WTC11 (cell line): ENCODE results near the gene ORM2. TPM values are rescaled to one million over a fixed set of nuclear protein-coding genes. Genes with fewer than 3 reads are reported as not detected.

Experiments
- ATAC-seq: fragments of 200-7000 bp; cut with Tn5 transposase; 2 replicates; pipeline ENCODE4 v1.10.0; 2021; ENCODE audit warnings: mild to moderate bottlenecking, moderate library complexity
- CTCF ChIA-PET: fragments of 300-600 bp; sonication (Branson Sonifier 250); formaldehyde crosslinking; loops from one replicate; lab custom pipeline; 2021; ENCODE audit warnings: antibody characterized with exemption; lab: Charles Lee
- POLR2A ChIA-PET: fragments of 350-600 bp; sonication (Branson Sonifier 250); formaldehyde crosslinking; loops from one replicate; lab custom pipeline; 2021; ENCODE audit warnings: antibody characterized with exemption; lab: Charles Lee
- DNase-seq: peaks from one replicate; pipeline ENCODE4 v3.0.0; 2021; ENCODE audit warnings: low spot score
- H3K27ac Mint-ChIP-seq: 2 replicates; pipeline ENCODE4 v1.8.0; 2021; ENCODE audit warnings: mixed read lengths
- H3K27me3 Mint-ChIP-seq: 2 replicates; pipeline ENCODE4 v1.8.0; 2021; ENCODE audit warnings: low read depth, mild to moderate bottlenecking, moderate library complexity, mixed read lengths
- H3K36me3 Mint-ChIP-seq: 2 replicates; pipeline ENCODE4 v1.8.0; 2021; ENCODE audit warnings: mixed read lengths
- H3K4me1 Mint-ChIP-seq: 2 replicates; pipeline ENCODE4 v1.8.0; 2022; ENCODE audit warnings: mixed read lengths
- H3K4me3 Mint-ChIP-seq: 2 replicates; pipeline ENCODE4 v1.8.0; 2021; ENCODE audit warnings: mild to moderate bottlenecking, moderate library complexity, mixed read lengths
- H3K9me3 Mint-ChIP-seq: 2 replicates; pipeline ENCODE4 v1.8.0; 2021; ENCODE audit warnings: mixed read lengths
- FOXP1 ChIP-seq: sonication (generic); formaldehyde crosslinking; IDR thresholded peaks from 2 replicates; pipeline ENCODE4 v1.8.0; 2022; ENCODE audit warnings: missing genetic modification reagents, mild to moderate bottlenecking, moderate library complexity, borderline replicate concordance
- IRF2 ChIP-seq: sonication (generic); formaldehyde crosslinking; IDR thresholded peaks from 2 replicates; pipeline ENCODE4 v1.8.0; 2022; ENCODE audit warnings: low read depth, missing genetic modification reagents, borderline replicate concordance
- OVOL2 ChIP-seq: fragments of 250-450 bp; sonication (Bioruptor Pico); IDR thresholded peaks from 2 replicates; pipeline ENCODE4 v1.9.0; 2021; ENCODE audit warnings: mild to moderate bottlenecking, borderline replicate concordance
- PRDM15 ChIP-seq: sonication (generic); formaldehyde crosslinking; IDR thresholded peaks from 2 replicates; pipeline ENCODE4 v1.8.0; 2022; ENCODE audit warnings: missing genetic modification reagents
- total RNA-seq: library from RNA; stranded (reverse); gene quantifications from 3 replicates; pipeline ENCODE4 v1.2.3, GENCODE V29; 2021

Gene ORM2
- total RNA-seq, 1 experiment from 2014 or later: 1.6 TPM

GRCh38 chr9:114378016-114378415, 48.3 kb downstream of the ORM2 start:
- H3K27me3 Mint-ChIP-seq: no peaks in the 10 kb centered on the region; the same call in 1 of the 2 replicates
- no peak overlapping the region for H3K27ac Mint-ChIP-seq
- H3K4me3 Mint-ChIP-seq: no peak overlapping the region
- ChIA-PET CTCF (no interaction called here), POLR2A (no interaction called here)
- no peak for DNase-seq
- TF ChIP-seq IRF2 (CRISPR knock-in tag): no peak
- TF ChIP-seq PRDM15: no peak
- TF ChIP-seq FOXP1 (CRISPR knock-in tag): no peak
- no peak for ATAC-seq
- H3K9me3 Mint-ChIP-seq: no peaks in the 10 kb centered on the region
- peaks cover 23% of the 10 kb centered on the region for H3K36me3 Mint-ChIP-seq
- peaks cover 55% of the 10 kb centered on the region for H3K4me1 Mint-ChIP-seq

DNA sequence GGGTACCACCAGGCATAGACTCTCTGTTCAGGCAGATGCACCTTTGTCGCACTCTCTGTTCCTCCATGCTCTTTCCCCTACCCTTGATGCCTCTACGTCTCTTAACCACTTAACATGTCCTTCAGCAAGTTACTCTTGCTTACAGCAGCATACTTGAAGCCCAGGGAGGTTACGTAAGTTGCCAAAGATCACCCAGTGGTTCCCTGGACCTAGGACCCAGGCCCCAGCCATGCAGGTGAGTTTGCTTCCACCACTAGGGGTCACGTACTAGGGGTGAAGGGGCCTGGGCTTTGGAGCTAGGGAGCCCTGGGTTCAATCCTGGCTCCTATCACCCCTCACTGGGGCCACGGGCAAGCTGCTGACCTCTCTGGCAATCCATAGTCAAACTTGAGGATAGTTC, 49.2 kb downstream of the ORM2 start:
- Mint-ChIP-seq H3K4me3 (no peak overlapping the region), H3K9me3 (no peaks in the 10 kb centered on the region), H3K4me1 (peaks cover 60% of the 10 kb centered on the region)
- ATAC-seq: no peak
- TF ChIP-seq OVOL2 (CRISPR knock-in tag): no peak
- TF ChIP-seq, all 79 proteins: peak for 0
- no peaks in the 10 kb centered on the region; the same call in 1 of the 2 replicates for H3K27me3 Mint-ChIP-seq
- POLR2A ChIA-PET: no interaction called here
- CTCF ChIA-PET: interaction anchor here (0.6 to 1.2 kb wide), 5 partner anchors 9 to 27 kb away, joined by 3 to 7 read pairs (median 3); partner anchors contain the start of gene AKNA
- H3K27ac Mint-ChIP-seq: no peak overlapping the region
- peaks cover 23% of the 10 kb centered on the region for H3K36me3 Mint-ChIP-seq
- no peak for DNase-seq

Other genes starting within 250 kb of the ORM2 start
- gene KIF12, start 230.6 kb upstream of the ORM2 start, total RNA-seq: 3.0 to 4.0 TPM (median 3.1 TPM) in 3 replicates
- 34.5 to 47.5 TPM (median 36.9 TPM) in 3 replicates for gene COL27A1, start 174.3 kb upstream of the ORM2 start, total RNA-seq
- 3.9 to 7.2 TPM (median 5.4 TPM) in 3 replicates for gene ORM1, start 6.8 kb upstream of the ORM2 start, total RNA-seq
- gene AKNA, start 58.1 kb downstream of the ORM2 start, total RNA-seq: 26.0 to 29.3 TPM (median 27.5 TPM) in 3 replicates
- 20.6 to 24.3 TPM (median 23.3 TPM) in 3 replicates for gene WHRN, start 175.6 kb downstream of the ORM2 start, total RNA-seq